HepG2 (cell line): ENCODE measurements around the gene ARL16. TPM values are rescaled to one million over a fixed set of nuclear protein-coding genes. Genes with fewer than 3 reads are reported as not detected.

ENCODE experiments used
- ATF5 ChIP-seq: sonication (generic); formaldehyde crosslinking; IDR thresholded peaks from 2 replicates; pipeline ENCODE4 v1.4.0; 2020; ENCODE audit warnings: mild to moderate bottlenecking, low read depth, missing genetic modification reagents
- CBX2 ChIP-seq, 2 experiments: fragments of 200-600 bp in 1 of 2; sonication (generic); formaldehyde crosslinking in 1 of 2; IDR thresholded peaks; 2 replicates each; pipeline versions ENCODE4 v1.7.0 to v1.8.1; 2018 to 2022; ENCODE audit warnings: low read depth in 2 of 2, low read length in 1 of 2, mild to moderate bottlenecking in 1 of 2, missing genetic modification reagents in 1 of 2
- CCDC6 ChIP-seq: sonication (generic); formaldehyde crosslinking; IDR thresholded peaks from 2 replicates; pipeline ENCODE4 v1.8.1; 2022; ENCODE audit warnings: mild to moderate bottlenecking, missing genetic modification reagents, moderate library complexity
- CERS6 ChIP-seq: sonication (generic); formaldehyde crosslinking; IDR thresholded peaks from 2 replicates; pipeline ENCODE4 v1.5.0; 2020; ENCODE audit warnings: missing genetic modification reagents
- HMGA1 ChIP-seq: sonication (generic); formaldehyde crosslinking; conservative IDR thresholded peaks from 2 replicates; pipeline ENCODE4 v1.4.0; 2020; ENCODE audit warnings: missing genetic modification reagents
- HOXA5 ChIP-seq: sonication (generic); formaldehyde crosslinking; IDR thresholded peaks from 2 replicates; pipeline ENCODE4 v1.4.0; 2020; ENCODE audit warnings: missing genetic modification reagents
- MLXIP ChIP-seq: sonication (generic); formaldehyde crosslinking; IDR thresholded peaks from 2 replicates; pipeline ENCODE4 v1.9.0; 2021; ENCODE audit warnings: missing genetic modification reagents, borderline replicate concordance
- NONO ChIP-seq, 2 experiments: fragments of 450-650 bp in 1 of 2; sonication (generic) in 1 of 2; formaldehyde crosslinking in 1 of 2; IDR thresholded peaks in 1 of 2; conservative IDR thresholded peaks in 1 of 2; 2 replicates each; pipeline versions ENCODE4 v1.6.1 to v1.8.0; 2017 to 2022; ENCODE audit warnings: mild to moderate bottlenecking in 1 of 2, missing genetic modification reagents in 1 of 2, moderate library complexity in 1 of 2
- POLR2AphosphoS2 ChIP-seq: IDR thresholded peaks from 2 replicates; pipeline ENCODE4 v1.6.1; 2011; ENCODE audit warnings: low read depth, low read length, improper control_type of control experiment
- RBFOX2 ChIP-seq: fragments of 200-400 bp; formaldehyde crosslinking; IDR thresholded peaks from 2 replicates; pipeline ENCODE4 v1.6.1; 2017; ENCODE audit warnings: low read depth, mild to moderate bottlenecking, low read length
- ZC3H13 ChIP-seq: sonication (generic); formaldehyde crosslinking; IDR thresholded peaks from 2 replicates; pipeline ENCODE4 v1.8.1; 2023; ENCODE audit warnings: mild to moderate bottlenecking, missing genetic modification reagents, moderate library complexity
- ZFY ChIP-seq: sonication (generic); formaldehyde crosslinking; IDR thresholded peaks from 2 replicates; pipeline ENCODE4 v1.4.0; 2020; ENCODE audit warnings: missing genetic modification reagents
- ZNF230 ChIP-seq: sonication (generic); formaldehyde crosslinking; IDR thresholded peaks from 2 replicates; pipeline ENCODE4 v1.4.0; 2020; ENCODE audit warnings: mild to moderate bottlenecking, missing genetic modification reagents
- ZNF317 ChIP-seq: sonication (generic); formaldehyde crosslinking; IDR thresholded peaks from 2 replicates; pipeline ENCODE4 v1.5.0; 2020; ENCODE audit warnings: mild to moderate bottlenecking, missing genetic modification reagents
- ZNF772 ChIP-seq: sonication (generic); formaldehyde crosslinking; IDR thresholded peaks from 2 replicates; pipeline ENCODE4 v1.5.0; 2020; ENCODE audit warnings: mild to moderate bottlenecking, missing genetic modification reagents
- ZNF780A ChIP-seq: sonication (generic); formaldehyde crosslinking; IDR thresholded peaks from 2 replicates; pipeline ENCODE4 v1.8.0; 2022; ENCODE audit warnings: mild to moderate bottlenecking, missing genetic modification reagents, moderate library complexity
- polyA plus RNA-seq, 8 experiments: library from polyadenylated mRNA; depleted of rRNA in 3 of 8; stranded (reverse) in 7 of 8; unstranded in 1 of 8; fragments of >200 nt; fragmentation: Illumina TruSeq in 4 of 8; extraction: Trizol in 4 of 8; gene quantifications; 2 replicates each; pipeline versions ENCODE4 v1.2.1 to v1.2.3, GENCODE V29; 2011 to 2016; ENCODE audit warnings: low read depth in 4 of 8, missing spikeins in 1 of 8, mixed read lengths in 1 of 8; ENCODE audit not compliant: insufficient read depth in 1 of 8
- total RNA-seq, 5 experiments: library from RNA; depleted of rRNA; stranded (reverse); fragments of >200 nt; fragmentation: Illumina TruSeq; extraction: Trizol; gene quantifications; 2 replicates each; pipeline ENCODE4 v1.2.3, GENCODE V29; 2016; ENCODE audit warnings: low read depth in 1 of 5
- TF ChIP-seq, protein P1 (sequence below): sonication (generic); formaldehyde crosslinking; IDR thresholded peaks from 2 replicates; pipeline ENCODE4 v1.8.1; 2023; ENCODE audit warnings: missing genetic modification reagents, inconsistent platforms, borderline replicate concordance
- TF ChIP-seq, protein P2 (sequence below): sonication (generic); formaldehyde crosslinking; IDR thresholded peaks from 2 replicates; pipeline ENCODE4 v1.5.0; 2020; ENCODE audit warnings: mild to moderate bottlenecking, missing genetic modification reagents, moderate library complexity

ARL16 gene
- total and polyA plus RNA-seq, 2 of the 13 experiments (the other 11 are each of a cell fraction or from before 2014, with no cell fraction given), result 20.8 to 30.8 TPM

DNA sequence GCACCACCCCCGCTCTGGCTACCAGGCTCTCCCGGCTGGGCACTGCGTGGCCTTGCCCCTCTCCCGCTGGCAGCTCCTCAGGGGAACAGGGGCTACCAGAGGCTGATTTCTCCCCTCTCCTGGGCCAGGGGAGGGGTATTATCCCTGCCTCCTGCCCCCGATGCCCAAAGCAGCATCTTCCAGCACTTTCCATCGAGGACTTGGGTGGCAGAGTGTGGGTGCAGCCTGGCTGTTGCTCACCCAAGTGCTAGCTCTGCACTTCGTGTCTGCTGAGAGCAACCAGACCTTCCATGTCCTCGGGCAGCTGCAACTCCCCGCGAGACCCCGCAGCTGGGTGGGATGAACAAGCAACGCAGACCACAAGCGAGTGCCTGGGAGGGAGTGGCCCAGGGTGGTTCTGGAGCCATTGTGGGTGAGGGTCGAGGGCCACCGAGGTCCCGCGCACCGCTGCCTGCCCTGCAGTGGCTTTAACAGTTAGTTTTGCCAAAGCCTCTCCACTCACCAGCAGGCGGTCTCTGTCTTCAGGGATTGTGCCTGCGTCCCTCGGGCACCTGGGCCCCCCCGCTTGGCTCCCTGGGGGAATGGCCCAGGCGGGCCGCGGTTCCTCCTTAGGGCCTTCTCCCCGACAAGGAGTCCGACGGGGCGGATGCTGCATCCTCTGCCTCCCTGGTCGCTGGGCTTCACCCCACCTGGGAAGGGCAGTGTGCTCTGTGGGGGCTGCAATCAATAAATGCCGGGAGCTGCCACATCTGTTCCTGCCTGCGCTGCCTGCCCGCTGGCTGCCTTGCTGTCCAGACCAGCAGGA lies 36.9 kb upstream of the ARL16 start (continued):
- TF ChIP-seq CERS6, result no peak
- TF ChIP-seq ATF5, result no peak
- no peak for TF ChIP-seq ZNF230 (CRISPR knock-in tag)
- TF ChIP-seq, protein P1, sequence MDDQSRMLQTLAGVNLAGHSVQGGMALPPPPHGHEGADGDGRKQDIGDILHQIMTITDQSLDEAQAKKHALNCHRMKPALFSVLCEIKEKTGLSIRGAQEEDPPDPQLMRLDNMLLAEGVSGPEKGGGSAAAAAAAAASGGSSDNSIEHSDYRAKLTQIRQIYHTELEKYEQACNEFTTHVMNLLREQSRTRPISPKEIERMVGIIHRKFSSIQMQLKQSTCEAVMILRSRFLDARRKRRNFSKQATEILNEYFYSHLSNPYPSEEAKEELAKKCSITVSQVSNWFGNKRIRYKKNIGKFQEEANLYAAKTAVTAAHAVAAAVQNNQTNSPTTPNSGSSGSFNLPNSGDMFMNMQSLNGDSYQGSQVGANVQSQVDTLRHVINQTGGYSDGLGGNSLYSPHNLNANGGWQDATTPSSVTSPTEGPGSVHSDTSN (CRISPR knock-in tag), result no peak
- peak; percentile 8; the same call in 1 of the 2 replicates for TF ChIP-seq ZFY (CRISPR knock-in tag)
- TF ChIP-seq ZNF317 (CRISPR knock-in tag), result no peak
- no peak for TF ChIP-seq ZNF780A
- TF ChIP-seq MLXIP (CRISPR knock-in tag), result no peak
- no peak for TF ChIP-seq HOXA5 (CRISPR knock-in tag)
- TF ChIP-seq, protein P2, sequence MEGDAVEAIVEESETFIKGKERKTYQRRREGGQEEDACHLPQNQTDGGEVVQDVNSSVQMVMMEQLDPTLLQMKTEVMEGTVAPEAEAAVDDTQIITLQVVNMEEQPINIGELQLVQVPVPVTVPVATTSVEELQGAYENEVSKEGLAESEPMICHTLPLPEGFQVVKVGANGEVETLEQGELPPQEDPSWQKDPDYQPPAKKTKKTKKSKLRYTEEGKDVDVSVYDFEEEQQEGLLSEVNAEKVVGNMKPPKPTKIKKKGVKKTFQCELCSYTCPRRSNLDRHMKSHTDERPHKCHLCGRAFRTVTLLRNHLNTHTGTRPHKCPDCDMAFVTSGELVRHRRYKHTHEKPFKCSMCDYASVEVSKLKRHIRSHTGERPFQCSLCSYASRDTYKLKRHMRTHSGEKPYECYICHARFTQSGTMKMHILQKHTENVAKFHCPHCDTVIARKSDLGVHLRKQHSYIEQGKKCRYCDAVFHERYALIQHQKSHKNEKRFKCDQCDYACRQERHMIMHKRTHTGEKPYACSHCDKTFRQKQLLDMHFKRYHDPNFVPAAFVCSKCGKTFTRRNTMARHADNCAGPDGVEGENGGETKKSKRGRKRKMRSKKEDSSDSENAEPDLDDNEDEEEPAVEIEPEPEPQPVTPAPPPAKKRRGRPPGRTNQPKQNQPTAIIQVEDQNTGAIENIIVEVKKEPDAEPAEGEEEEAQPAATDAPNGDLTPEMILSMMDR (CRISPR knock-in tag), result no peak
- no peak for TF ChIP-seq HMGA1 (CRISPR knock-in tag)
- TF ChIP-seq CBX2 (IDR thresholded peaks at IDR 0.05; ENCODE audit: low read depth, low read length), result no peak
- no peak for TF ChIP-seq CBX2 (CRISPR knock-in tag; IDR thresholded peaks at IDR 0.05; ENCODE audit: low read depth)
- no peak for TF ChIP-seq NONO (IDR thresholded peaks at IDR 0.05)
- TF ChIP-seq NONO (CRISPR knock-in tag; conservative IDR thresholded peaks at IDR 0.05), result 0 out of 2 replicates have a peak, but pooled peaks have one; percentile 5
- peak; percentile 53 for TF ChIP-seq RBFOX2
- no peak for TF ChIP-seq ZNF772 (CRISPR knock-in tag)
- peak; percentile 32; the same call in 1 of the 2 replicates for TF ChIP-seq ZC3H13 (CRISPR knock-in tag)
- 0 out of 2 replicates have a peak, but pooled peaks have one; percentile 64 for TF ChIP-seq POLR2AphosphoS2
- TF ChIP-seq CCDC6 (CRISPR knock-in tag), result 0 out of 2 replicates have a peak, but pooled peaks have one; percentile 29
